SU-DHL-6 (cell line): ENCODE results near the gene PCCB.

Experiments used
- EZH2phosphoT487 ChIP-seq: fragments of 200-600 bp; sonication (generic), shearing (Covaris generic); conservative IDR thresholded peaks from 2 replicates; pipeline ENCODE4 v1.6.1; 2018; ENCODE audit warnings: mild to moderate bottlenecking, antibody characterized with exemption, low read length, moderate library complexity, mixed read lengths
- TF ChIP-seq, protein P1 (sequence below): fragments of 200-600 bp; sonication (generic); IDR thresholded peaks from one replicate; pipeline ENCODE4 v1.5.1; 2017; ENCODE audit warnings: antibody characterized with exemption, mild to moderate bottlenecking, low read length, moderate library complexity; ENCODE audit not compliant: insufficient read depth, poor library complexity, severe bottlenecking

DNA sequence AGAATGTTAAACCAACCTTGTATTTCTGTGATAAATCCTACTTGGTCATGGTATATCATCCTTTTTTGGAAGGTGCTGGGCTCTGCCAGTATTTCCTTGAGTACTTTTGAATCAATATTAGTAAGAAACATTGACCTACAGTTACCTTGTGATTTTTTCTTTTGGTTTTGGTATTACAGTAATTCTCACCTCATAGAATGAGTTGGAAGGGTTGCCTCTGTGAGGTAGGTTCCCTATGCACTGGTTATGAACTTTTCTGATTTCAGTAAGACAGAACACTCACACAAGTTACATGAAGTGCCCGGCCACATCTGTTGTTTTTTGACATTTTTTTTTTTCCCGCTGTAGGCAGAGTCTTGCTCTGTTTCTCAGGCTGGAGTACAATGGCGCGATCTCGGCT is 20.0 kb downstream of the PCCB start:
- TF ChIP-seq, protein P1, sequence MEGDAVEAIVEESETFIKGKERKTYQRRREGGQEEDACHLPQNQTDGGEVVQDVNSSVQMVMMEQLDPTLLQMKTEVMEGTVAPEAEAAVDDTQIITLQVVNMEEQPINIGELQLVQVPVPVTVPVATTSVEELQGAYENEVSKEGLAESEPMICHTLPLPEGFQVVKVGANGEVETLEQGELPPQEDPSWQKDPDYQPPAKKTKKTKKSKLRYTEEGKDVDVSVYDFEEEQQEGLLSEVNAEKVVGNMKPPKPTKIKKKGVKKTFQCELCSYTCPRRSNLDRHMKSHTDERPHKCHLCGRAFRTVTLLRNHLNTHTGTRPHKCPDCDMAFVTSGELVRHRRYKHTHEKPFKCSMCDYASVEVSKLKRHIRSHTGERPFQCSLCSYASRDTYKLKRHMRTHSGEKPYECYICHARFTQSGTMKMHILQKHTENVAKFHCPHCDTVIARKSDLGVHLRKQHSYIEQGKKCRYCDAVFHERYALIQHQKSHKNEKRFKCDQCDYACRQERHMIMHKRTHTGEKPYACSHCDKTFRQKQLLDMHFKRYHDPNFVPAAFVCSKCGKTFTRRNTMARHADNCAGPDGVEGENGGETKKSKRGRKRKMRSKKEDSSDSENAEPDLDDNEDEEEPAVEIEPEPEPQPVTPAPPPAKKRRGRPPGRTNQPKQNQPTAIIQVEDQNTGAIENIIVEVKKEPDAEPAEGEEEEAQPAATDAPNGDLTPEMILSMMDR, result no peak
- no peak for TF ChIP-seq EZH2phosphoT487
